Smooth muscle cell of bladder (primary cell): ENCODE measurements around the gene PLK3. TPM values are rescaled to one million over a fixed set of nuclear protein-coding genes. Genes with fewer than 3 reads are reported as not detected.

Source experiments
- total RNA-seq: library from RNA; depleted of rRNA; stranded (reverse); fragments of >200 nt; gene quantifications from 2 replicates; pipeline ENCODE4 v1.2.3, GENCODE V29; 2014

PLK3 gene
- total RNA-seq, result 11.9 and 20.8 TPM in 2 replicates

DNA sequence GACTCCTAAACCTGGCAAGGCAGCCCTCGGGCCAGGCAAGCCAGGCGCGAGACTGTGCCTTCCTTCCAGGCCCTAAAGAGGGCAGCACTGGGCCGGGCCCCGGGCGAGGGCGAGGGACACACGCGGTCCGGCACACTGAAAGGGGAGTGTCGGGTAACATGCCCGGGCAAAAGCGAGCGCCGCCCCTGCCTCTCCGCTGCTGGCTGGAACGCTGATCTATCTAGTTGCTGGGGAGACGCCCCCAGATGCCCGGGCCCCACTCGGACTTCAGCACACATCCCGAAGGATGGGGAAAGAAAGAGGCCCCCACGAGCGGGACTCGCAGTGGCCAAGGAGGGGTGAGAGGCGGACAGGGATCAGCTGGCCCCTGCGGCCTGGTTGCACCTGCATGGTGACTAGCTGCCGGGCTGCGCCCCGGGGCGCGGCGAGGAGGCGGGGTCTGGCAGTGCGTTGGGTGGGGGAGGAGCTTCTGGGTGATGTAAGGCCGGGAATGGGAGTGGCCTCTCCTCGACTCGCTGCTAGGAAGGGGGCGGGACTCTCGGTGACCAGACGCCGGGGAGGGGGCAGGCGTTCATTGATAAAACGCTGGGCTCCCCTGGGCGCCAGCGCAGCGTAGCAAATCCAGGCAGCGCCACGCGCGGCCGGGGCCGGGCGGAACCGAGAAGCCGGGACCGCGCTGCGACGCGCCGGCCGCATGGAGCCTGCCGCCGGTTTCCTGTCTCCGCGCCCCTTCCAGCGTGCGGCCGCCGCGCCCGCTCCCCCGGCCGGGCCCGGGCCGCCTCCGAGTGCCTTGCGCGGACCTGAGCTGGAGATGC is at the start of gene PLK3:
TSS of gene PLK3 (plus strand) at position 608 of the 815 bp plus-strand sequence. CDS start at position 695, 87 bp downstream.

DNA sequence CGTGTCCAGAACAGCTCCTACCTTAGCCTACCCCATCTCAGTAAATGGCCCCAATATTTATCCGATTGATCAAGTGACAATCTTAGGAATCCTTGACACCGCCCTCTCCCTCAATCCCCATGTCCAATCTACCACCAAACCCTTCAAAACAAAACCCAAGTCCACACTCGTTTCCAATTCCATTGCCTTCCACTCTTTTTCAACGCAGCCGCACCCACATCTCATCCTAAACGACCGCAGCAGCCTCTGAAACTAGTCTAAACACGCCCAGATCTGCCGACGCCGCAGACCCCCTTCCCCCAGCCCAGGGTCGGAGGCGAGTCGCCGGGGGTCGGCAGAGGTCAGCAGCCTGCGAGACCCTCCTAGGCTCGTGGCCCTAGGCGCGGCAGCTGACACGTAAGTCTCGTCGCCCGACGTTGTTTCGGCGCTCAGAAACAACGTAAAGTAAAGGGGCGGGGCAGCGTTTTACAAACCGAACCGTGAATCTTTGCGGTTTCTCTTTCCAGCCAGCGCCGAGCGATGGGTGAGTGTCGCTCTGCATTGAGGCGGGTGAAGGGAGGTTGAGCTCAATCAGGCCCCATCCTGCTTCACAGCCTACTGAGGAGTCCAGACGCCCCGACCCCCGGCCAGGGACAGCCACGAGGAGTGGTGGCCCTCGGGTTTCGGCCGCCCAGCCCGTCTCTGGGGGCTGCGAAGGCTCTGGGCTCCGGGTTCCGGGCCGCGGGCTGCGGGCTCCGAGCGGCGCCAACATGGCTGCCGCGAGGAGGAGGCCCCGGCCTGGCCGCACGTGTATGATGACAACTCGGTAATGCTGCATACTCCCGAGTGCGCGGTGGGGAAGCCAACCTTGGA is 24.9 kb upstream of the PLK3 start, which contains the start of gene RPS8:
TSS of gene RPS8 (plus strand) at position 463 of the 852 bp plus-strand sequence. CDS start at position 520, 57 bp downstream.

DNA sequence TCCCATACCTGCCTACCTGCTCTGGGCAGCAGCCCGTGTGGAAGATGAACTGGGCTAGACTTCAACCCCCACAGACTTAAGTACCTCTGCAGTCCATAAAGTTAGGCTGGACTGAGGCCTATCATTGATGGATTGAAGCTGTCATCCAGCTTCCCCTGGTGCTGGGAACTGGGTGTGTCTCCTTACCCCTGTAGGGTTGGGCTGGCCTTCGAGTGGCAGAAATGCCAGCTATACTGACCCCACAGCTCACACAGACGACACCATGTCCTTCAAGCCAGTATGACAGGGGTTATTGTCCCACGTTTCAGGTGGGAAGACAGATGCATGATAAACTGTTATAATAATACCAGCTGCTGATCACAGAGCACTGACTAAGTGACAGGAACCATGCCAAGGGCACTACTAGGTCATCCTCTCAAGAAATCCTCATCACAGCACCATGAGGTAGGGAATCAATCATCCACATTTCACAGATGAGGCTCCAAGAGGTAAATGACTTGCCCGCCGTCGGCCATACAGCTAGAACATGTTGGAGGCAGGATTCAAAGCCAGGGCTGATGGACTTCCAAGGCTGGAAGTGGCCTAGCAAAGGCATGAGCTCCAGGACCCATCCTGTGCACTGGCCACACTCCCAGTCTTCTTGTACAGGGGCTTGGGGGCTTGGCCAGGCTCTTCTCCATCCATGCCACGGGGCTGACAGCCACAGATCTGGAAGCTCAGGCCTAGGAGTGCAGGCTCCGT is 11.9 kb upstream of the PLK3 start, which contains the start of gene BEST4:
TSS of gene BEST4 (minus strand) at position 51 of the 741 bp plus-strand sequence. CDS start 465 bp downstream, outside the sequence.

DNA sequence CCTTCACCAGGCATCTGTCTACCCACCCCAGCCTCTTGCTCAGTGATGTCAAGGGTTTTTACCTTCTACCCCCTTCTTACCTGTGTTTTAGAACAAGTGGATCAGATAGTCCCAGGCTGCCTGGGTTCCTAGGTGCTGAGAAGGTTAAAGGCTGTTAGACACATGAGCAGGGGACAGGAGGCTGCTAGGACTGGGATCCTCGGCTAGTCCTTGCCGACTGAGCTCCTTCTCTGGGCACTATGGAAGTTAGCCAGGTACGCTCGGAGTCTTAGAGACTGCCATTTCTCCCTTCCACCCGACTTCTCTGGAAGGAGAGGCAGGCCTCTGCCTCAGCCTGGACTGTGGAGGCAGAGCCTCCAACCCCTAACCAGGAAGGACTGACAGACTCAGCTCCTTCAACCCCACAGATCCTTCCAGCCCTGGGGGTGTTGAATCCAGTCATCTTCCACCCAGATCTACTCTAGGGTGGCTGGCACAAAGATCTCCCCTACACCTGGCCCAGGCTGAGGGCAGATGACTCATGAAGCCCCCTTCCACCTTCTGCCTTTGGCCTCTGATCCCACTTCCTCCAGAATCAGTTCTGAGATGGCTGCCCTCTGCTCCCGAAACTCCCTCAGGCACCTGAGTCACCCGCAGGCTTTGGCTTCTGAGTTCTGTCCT is 6.7 kb downstream of the PLK3 start, which contains the start of gene DYNLT4:
TSS of gene DYNLT4 (minus strand) at position 648 of the 660 bp plus-strand sequence. CDS start 683 bp downstream, outside the sequence.

DNA sequence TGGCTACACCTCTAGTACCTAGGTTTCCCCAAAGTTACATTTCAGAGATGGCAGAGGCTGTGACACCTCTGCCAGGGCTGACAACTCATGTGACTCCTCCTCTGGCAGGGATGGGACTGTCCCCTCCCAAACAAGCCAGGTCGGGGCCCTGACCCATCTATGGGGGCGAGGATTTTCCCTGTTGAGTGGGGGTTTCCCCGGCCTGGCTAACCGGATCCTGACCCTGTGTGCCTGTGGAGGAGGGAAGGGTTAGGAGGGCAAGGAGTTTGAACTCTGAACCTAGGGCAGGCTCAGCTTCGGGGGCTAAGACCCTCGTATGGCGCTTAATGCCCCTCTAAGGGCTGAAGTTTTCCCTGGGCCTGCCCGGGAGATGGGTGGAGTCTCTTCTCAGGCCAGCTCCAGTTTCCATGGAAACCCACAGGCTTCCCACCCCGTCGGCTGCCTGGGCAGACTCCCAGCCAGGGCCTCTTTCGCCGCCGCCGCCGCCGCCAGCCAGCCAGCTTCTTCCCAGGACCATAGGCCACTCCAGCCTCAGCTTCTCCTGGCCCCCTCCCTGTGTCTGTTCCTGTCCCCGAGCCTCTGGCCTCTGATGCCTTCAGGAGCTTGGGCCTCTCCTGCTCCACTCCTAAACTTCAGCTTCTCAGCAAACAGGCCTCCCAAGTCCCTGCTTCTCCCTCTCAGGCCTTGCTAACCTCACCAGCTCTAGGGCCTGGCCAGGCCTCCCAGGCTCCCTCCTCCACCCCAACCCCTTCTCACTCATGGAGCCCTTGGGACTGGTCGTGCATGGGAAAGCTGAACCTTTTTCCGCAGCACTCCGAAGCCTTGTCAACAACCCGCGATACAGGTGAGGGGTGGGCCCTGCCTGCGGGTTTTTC is 8.1 kb downstream of the PLK3 start, which contains the start of gene BTBD19:
TSS of gene BTBD19 (plus strand) at position 461 of the 875 bp plus-strand sequence. CDS start at position 759, 298 bp downstream.

DNA sequence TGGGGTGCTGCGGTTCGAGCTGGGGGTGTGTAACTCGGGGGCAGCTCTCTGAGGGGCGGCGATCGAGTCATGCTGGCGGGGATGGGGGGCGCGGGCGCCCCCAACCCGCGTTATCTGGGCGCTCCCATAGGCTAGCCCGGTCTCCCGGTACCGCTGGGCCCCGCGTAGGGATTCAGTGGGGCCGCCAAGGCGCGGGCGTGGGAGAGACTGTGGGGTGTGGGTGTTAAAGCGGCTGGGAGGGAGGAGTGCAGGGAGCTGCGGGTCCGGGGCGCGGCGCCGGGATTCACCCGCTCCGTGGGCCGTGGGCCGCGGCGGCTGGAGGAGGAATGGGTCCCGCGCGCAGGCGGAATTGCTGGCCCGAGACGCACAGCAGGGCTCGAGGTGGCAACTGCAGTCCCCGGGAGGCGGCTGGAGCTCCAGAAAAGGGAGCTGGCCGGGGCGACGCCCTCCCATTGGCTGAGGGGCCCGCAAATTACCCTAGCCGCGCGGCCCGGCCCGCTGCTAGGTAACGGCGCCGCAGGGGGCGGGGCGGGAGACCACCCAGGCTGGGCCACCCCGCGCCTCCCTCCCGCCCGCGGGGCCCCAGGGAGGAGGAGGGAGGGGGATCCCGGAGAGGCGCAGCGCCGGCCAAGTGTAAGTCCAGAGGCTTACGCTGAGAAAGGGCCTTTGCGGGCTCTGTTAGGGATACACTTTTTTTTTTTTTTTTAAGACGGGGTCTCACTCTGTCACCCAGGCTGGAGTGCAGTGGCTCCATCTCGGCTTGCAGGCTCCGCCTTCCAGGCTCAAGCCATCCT is 42.9 kb downstream of the PLK3 start, which contains the start of gene PTCH2:
TSS of gene PTCH2 (minus strand) at position 392 of the 794 bp plus-strand sequence. CDS start at position 71, 321 bp downstream.

Other genes with a start within 250 kb of the PLK3 start
- 3.6 and 4.9 TPM in 2 replicates for gene TMEM53, start 125.9 kb upstream of the PLK3 start, total RNA-seq
- gene ARMH1, start 125.7 kb upstream of the PLK3 start, total RNA-seq, result 0.71 and 0.83 TPM in 2 replicates
- gene RNU5D-1, start 69.2 kb upstream of the PLK3 start, total RNA-seq, result not detected in 2 replicates
- gene KIF2C, start 60.5 kb upstream of the PLK3 start, total RNA-seq, result 2.9 and 3.4 TPM in 2 replicates
- gene RPS8, start 24.8 kb upstream of the PLK3 start, total RNA-seq, result 1,727 and 1,738 TPM in 2 replicates
- under 0.01 TPM in 1 of 2 replicates, not detected in the other for gene BEST4, start 12.2 kb upstream of the PLK3 start, total RNA-seq
- gene DYNLT4, start 7.0 kb downstream of the PLK3 start, total RNA-seq, result not detected in 2 replicates
- 4.3 and 8.3 TPM in 2 replicates for gene BTBD19, start 8.1 kb downstream of the PLK3 start, total RNA-seq
- gene PTCH2, start 42.9 kb downstream of the PLK3 start, total RNA-seq, result under 0.01 and 0.14 TPM in 2 replicates
- gene EIF2B3, start 186.2 kb downstream of the PLK3 start, total RNA-seq, result 32.9 TPM in 2 replicates
- gene HECTD3, start 210.9 kb downstream of the PLK3 start, total RNA-seq, result 9.7 and 12.6 TPM in 2 replicates
- 152 and 165 TPM in 2 replicates for gene UROD, start 211.9 kb downstream of the PLK3 start, total RNA-seq